ENCODE results near the gene USB1.

Gene USB1

GRCh38 chr16:58013201-58013956 is 12.2 kb downstream of the USB1 start:
- no peak overlapping the region for H3K27ac ChIP-seq (ENCODE audit: extremely low read depth, low read depth, low read length)
- H3K36me3 ChIP-seq (ENCODE audit: control insufficient read depth in 2 of 2, insufficient read depth in 1 of 2, low read length in 2 of 2), result peaks cover 0 to 65% of the 10 kb centered on the region in 2 experiments; a peak in 2 of 3 replicates
- H3K9me3 ChIP-seq (ENCODE audit: control insufficient read depth, insufficient read depth, low read depth, low read length), result no peaks in the 10 kb centered on the region
- TF ChIP-seq ZXDB (tag by site-specific recombination; IDR thresholded peaks at IDR 0.05) (no peak), GLIS1 (tag by site-specific recombination; IDR thresholded peaks at IDR 0.05) (no peak), ZNF580 (tag by site-specific recombination; IDR thresholded peaks at IDR 0.05) (no peak), ZNF596 (tag by site-specific recombination; IDR thresholded peaks at IDR 0.05) (no peak), HOXC10 (CRISPR knock-in tag; IDR thresholded peaks at IDR 0.05) (no peak), ZSCAN23 (tag by site-specific recombination; IDR thresholded peaks at IDR 0.05) (no peak), ZNF473 (tag by site-specific recombination; IDR thresholded peaks at IDR 0.05) (no peak), ZNF146 (tag by site-specific recombination; IDR thresholded peaks at IDR 0.05) (no peak), MZF1 (tag by site-specific recombination; IDR thresholded peaks at IDR 0.05; ENCODE audit: borderline replicate concordance) (no peak), KLF10 (tag by site-specific recombination; IDR thresholded peaks at IDR 0.05) (no peak), ZBTB26 (tag by site-specific recombination; optimal IDR thresholded peaks at IDR 0.05) (no peak), GLI4 (tag by site-specific recombination; IDR thresholded peaks at IDR 0.05) (no peak), ZNF518A (tag by site-specific recombination; conservative IDR thresholded peaks at IDR 0.05; ENCODE audit: low read depth) (no peak), PBX3 (CRISPR knock-in tag; IDR thresholded peaks at IDR 0.05) (no peak), ZNF175 (tag by site-specific recombination; IDR thresholded peaks at IDR 0.05) (no peak), GLI2 (tag by site-specific recombination; IDR thresholded peaks at IDR 0.05; ENCODE audit: borderline replicate concordance, low read depth) (no peak), KLF16 (tag by site-specific recombination; IDR thresholded peaks at IDR 0.05) (no peak)
- TF ChIP-seq, protein P1, sequence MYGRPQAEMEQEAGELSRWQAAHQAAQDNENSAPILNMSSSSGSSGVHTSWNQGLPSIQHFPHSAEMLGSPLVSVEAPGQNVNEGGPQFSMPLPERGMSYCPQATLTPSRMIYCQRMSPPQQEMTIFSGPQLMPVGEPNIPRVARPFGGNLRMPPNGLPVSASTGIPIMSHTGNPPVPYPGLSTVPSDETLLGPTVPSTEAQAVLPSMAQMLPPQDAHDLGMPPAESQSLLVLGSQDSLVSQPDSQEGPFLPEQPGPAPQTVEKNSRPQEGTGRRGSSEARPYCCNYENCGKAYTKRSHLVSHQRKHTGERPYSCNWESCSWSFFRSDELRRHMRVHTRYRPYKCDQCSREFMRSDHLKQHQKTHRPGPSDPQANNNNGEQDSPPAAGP (tag by site-specific recombination; IDR thresholded peaks at IDR 0.05), result no peak
- TF ChIP-seq, protein P2, sequence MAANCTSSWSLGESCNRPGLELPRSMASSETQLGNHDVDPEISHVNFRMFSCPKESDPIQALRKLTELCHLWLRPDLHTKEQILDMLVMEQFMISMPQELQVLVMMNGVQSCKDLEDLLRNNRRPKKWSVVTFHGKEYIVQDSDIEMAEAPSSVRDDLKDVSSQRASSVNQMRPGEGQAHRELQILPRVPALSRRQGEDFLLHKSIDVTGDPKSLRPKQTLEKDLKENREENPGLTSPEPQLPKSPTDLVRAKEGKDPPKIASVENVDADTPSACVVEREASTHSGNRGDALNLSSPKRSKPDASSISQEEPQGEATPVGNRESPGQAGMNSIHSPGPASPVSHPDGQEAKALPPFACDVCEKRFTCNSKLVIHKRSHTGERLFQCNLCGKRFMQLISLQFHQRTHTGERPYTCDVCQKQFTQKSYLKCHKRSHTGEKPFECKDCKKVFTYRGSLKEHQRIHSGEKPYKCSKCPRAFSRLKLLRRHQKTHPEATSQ (tag by site-specific recombination; IDR thresholded peaks at IDR 0.05), result no peak
- ChIA-PET CTCF (interaction anchor here (0.5 to 2.9 kb wide), 5 partner anchors 10 to 423 kb away, joined by 3 to 19 read pairs (median 3); no protein-coding TSS in a partner anchor), POLR2A (interaction anchor here (0.6 to 1.5 kb wide), 3 partner anchors 12 to 56 kb away, joined by 3 to 5 read pairs (median 5); partner anchors contain the start of genes USB1 and ZNF319)
- no peaks in the 10 kb centered on the region for H3K4me1 ChIP-seq (ENCODE audit: control insufficient read depth, insufficient read depth, low read length)
- H3K4me3 ChIP-seq (ENCODE audit: low read depth, low read length), result no peak overlapping the region

All from HEK293 (cell line).